ENCODE data around the gene ABHD16A.

ABHD16A gene

GRCh38 chr6:31687860-31688693, 15.0 kb downstream of the ABHD16A start:
- DNase-seq: no peak

- no peak for DNase-seq
Observed at GRCh38 chr6:31687321-31687720, 15.8 kb downstream of the ABHD16A start.

- DNase-seq: no peak
Observed at GRCh38 chr6:31686483-31686882, 16.6 kb downstream of the ABHD16A start.

GRCh38 chr6:31683591-31683990, 19.5 kb downstream of the ABHD16A start:
- no peak for DNase-seq

GRCh38 chr6:31681135-31681671, 21.9 kb downstream of the ABHD16A start:
- peak; percentile 34 to 36 for DNase-seq

GRCh38 chr6:31680226-31681134, 22.6 kb downstream of the ABHD16A start, which contains the start of gene LY6G5C:
Gene LY6G5C (minus strand): TSS chr6:31681067. CDS start chr6:31680373, 694 bp downstream.
- peak; percentile 59 to 62 for DNase-seq

- no peak for DNase-seq
Observed at GRCh38 chr6:31677955-31678354, 25.2 kb downstream of the ABHD16A start.

- no peak for DNase-seq
Observed at GRCh38 chr6:31676904-31677303, 26.2 kb downstream of the ABHD16A start.

- DNase-seq: no peak
Observed at GRCh38 chr6:31676322-31676903, 26.7 kb downstream of the ABHD16A start.

GRCh38 chr6:31669676-31670075, 33.4 kb downstream of the ABHD16A start, which contains the start of gene LY6G5B:
Gene LY6G5B (plus strand): TSS chr6:31669976. CDS start chr6:31670951, 975 bp downstream.
- no peak for DNase-seq

- DNase-seq: no peak
Observed at GRCh38 chr6:31666337-31666965, 36.7 kb downstream of the ABHD16A start.

GRCh38 chr6:31665501-31666336, 37.4 kb downstream of the ABHD16A start, which contains the start of gene CSNK2B:
Gene CSNK2B (plus strand): TSS chr6:31666080. CDS start chr6:31666832, 752 bp downstream.
- DNase-seq: peak; percentile 97 to 98

GRCh38 chr6:31664790-31665500, 38.2 kb downstream of the ABHD16A start, which contains the start of gene GPANK1:
Gene GPANK1 (minus strand): TSS chr6:31664997. CDS start chr6:31664478, 519 bp downstream.
- peak; percentile 85 to 87 for DNase-seq

GRCh38 chr6:31663961-31664789, 38.9 kb downstream of the ABHD16A start:
- no peak for DNase-seq

GRCh38 chr6:31663126-31663960, 39.8 kb downstream of the ABHD16A start:
- no peak for DNase-seq

GRCh38 chr6:31662124-31662723, 40.9 kb downstream of the ABHD16A start:
- no peak for DNase-seq

GRCh38 chr6:31661262-31662123, 41.6 kb downstream of the ABHD16A start:
- no peak for DNase-seq
